Astrocyte (in vitro differentiated cells and primary cell): ENCODE results near the gene DCST2. TPM values are rescaled to one million over a fixed set of nuclear protein-coding genes. Genes with fewer than 3 reads are reported as not detected.

Experiments used
- DNase-seq: peaks from one replicate; pipeline ENCODE4 v3.0.0-alpha.2; 2010; ENCODE audit warnings: low read depth
- FAIRE-seq: peaks from 2 replicates; lab custom pipeline; 2011; peaks lifted over from hg19 to GRCh38; lab: Jason Lieb, UNC
- H2AFZ ChIP-seq: 2 replicates; pipeline ENCODE4 v1.6.0; 2012; ENCODE audit warnings: low read depth, low read length, inconsistent platforms
- H3K27ac ChIP-seq: 2 replicates; pipeline ENCODE4 v1.5.1; 2011; ENCODE audit warnings: low read depth, low read length, inconsistent platforms
- H3K27me3 ChIP-seq: 2 replicates; pipeline ENCODE4 v1.6.0; 2011; ENCODE audit warnings: low read length, inconsistent platforms; ENCODE audit not compliant: insufficient read depth
- H3K36me3 ChIP-seq: 2 replicates; pipeline ENCODE4 v1.5.1; 2011; ENCODE audit warnings: low read length, inconsistent platforms; ENCODE audit not compliant: insufficient read depth
- H3K4me1 ChIP-seq: 2 replicates; pipeline ENCODE4 v1.5.1; 2011; ENCODE audit warnings: low read length, inconsistent platforms; ENCODE audit not compliant: insufficient read depth
- H3K4me2 ChIP-seq: 2 replicates; pipeline ENCODE4 v1.6.0; 2012; ENCODE audit warnings: low read length, inconsistent platforms
- H3K4me3 ChIP-seq: 2 replicates; pipeline ENCODE4 v1.5.1; 2011; ENCODE audit warnings: low read depth, mild to moderate bottlenecking, low read length, inconsistent platforms; ENCODE audit not compliant: insufficient read depth
- H3K79me2 ChIP-seq: 2 replicates; pipeline ENCODE4 v1.6.0; 2012; ENCODE audit warnings: mild to moderate bottlenecking, low read length, inconsistent platforms; ENCODE audit not compliant: insufficient read depth
- H3K9ac ChIP-seq: 2 replicates; pipeline ENCODE4 v1.6.0; 2012; ENCODE audit warnings: mild to moderate bottlenecking, low read length, inconsistent platforms
- H3K9me3 ChIP-seq: 2 replicates; pipeline ENCODE4 v1.5.1; 2012; ENCODE audit warnings: low read depth, mild to moderate bottlenecking, low read length, inconsistent platforms; ENCODE audit not compliant: insufficient read depth
- H4K20me1 ChIP-seq: 2 replicates; pipeline ENCODE4 v1.6.0; 2012; ENCODE audit warnings: low read length, inconsistent platforms; ENCODE audit not compliant: insufficient read depth
- H3K27ac Mint-ChIP-seq: one replicate; pipeline ENCODE4 v1.8.0; 2021; ENCODE audit warnings: mild to moderate bottlenecking, mixed read lengths; ENCODE audit not compliant: unreplicated experiment
- H3K27me3 Mint-ChIP-seq: one replicate; pipeline ENCODE4 v1.8.0; 2021; ENCODE audit warnings: low read depth, mixed read lengths; ENCODE audit not compliant: unreplicated experiment
- H3K36me3 Mint-ChIP-seq: one replicate; pipeline ENCODE4 v1.8.0; 2021; ENCODE audit warnings: low read depth, mixed read lengths; ENCODE audit not compliant: unreplicated experiment
- H3K4me1 Mint-ChIP-seq: one replicate; pipeline ENCODE4 v1.8.0; 2021; ENCODE audit warnings: low read depth, mixed read lengths; ENCODE audit not compliant: unreplicated experiment
- H3K4me3 Mint-ChIP-seq: one replicate; pipeline ENCODE4 v1.8.0; 2021; ENCODE audit warnings: mild to moderate bottlenecking, moderate library complexity, mixed read lengths; ENCODE audit not compliant: unreplicated experiment
- H3K9me3 Mint-ChIP-seq: one replicate; pipeline ENCODE4 v1.8.0; 2021; ENCODE audit warnings: mild to moderate bottlenecking, mixed read lengths; ENCODE audit not compliant: unreplicated experiment
- CTCF ChIP-seq: IDR thresholded peaks from 2 replicates; pipeline ENCODE4 v1.5.1; 2011; ENCODE audit warnings: low read depth, mild to moderate bottlenecking, inconsistent platforms, low read length, moderate library complexity; ENCODE audit not compliant: insufficient read depth
- EZH2 ChIP-seq: IDR thresholded peaks from 2 replicates; pipeline ENCODE4 v1.6.1; 2012; ENCODE audit warnings: mild to moderate bottlenecking, low read length, inconsistent platforms; ENCODE audit not compliant: insufficient read depth
- total RNA-seq: library from RNA; stranded (reverse); gene quantifications from 2 replicates; pipeline ENCODE4 v1.2.1, GENCODE V29; 2021

Gene DCST2
- total RNA-seq, 1 donor from 2014 or later = 0.34 TPM

- no peak for FAIRE-seq
Observed at GRCh38 chr1:155006601-155007101, 26.9 kb downstream of the DCST2 start.

GRCh38 chr1:155005076-155006011, 28.2 kb downstream of the DCST2 start:
- FAIRE-seq (no peak), DNase-seq (no peak)
- H3K27me3 Mint-ChIP-seq = no peaks in the 10 kb centered on the region
- peaks cover 20% of the 10 kb centered on the region for H3K4me1 ChIP-seq
- no peak overlapping the region for H3K4me3 ChIP-seq
- H3K27me3 ChIP-seq = no peaks in the 10 kb centered on the region
- H3K27ac ChIP-seq = no peak overlapping the region
- peaks cover 10% of the 10 kb centered on the region for H3K4me1 Mint-ChIP-seq
- peak overlapping the region; percentile 57 for H3K4me3 Mint-ChIP-seq
- peaks cover 53% of the 10 kb centered on the region for H3K79me2 ChIP-seq
- H3K36me3 Mint-ChIP-seq = peaks cover 6% of the 10 kb centered on the region
- H3K9me3 ChIP-seq = no peaks in the 10 kb centered on the region
- H3K9ac ChIP-seq = peak overlapping the region; percentile 86
- H3K36me3 ChIP-seq = no peaks in the 10 kb centered on the region
- H2AFZ ChIP-seq = no peak overlapping the region
- H4K20me1 ChIP-seq = peaks cover 40% of the 10 kb centered on the region
- H3K4me2 ChIP-seq = peak overlapping the region; percentile 93
- no peaks in the 10 kb centered on the region for H3K9me3 Mint-ChIP-seq
- H3K27ac Mint-ChIP-seq = peak overlapping the region; percentile 53
- TF ChIP-seq CTCF (no peak), EZH2 (no peak)

More at GRCh38 chr1:155006601-155007101, 26.9 kb downstream of the DCST2 start:
- no peak overlapping the region for H3K4me3 Mint-ChIP-seq
- Histone ChIP-seq H3K4me1 (peaks cover 15% of the 10 kb centered on the region), H3K4me3 (no peak overlapping the region), H3K36me3 (no peaks in the 10 kb centered on the region), H2AFZ (no peak overlapping the region), H3K27me3 (no peaks in the 10 kb centered on the region), H3K4me2 (no peak overlapping the region), H3K79me2 (peaks cover 53% of the 10 kb centered on the region), H3K9me3 (no peaks in the 10 kb centered on the region), H3K27ac (no peak overlapping the region), H4K20me1 (peaks cover 45% of the 10 kb centered on the region), H3K9ac (no peak overlapping the region)
- peak overlapping the region; percentile 42 for H3K27ac Mint-ChIP-seq
- H3K9me3 Mint-ChIP-seq = no peaks in the 10 kb centered on the region
- peaks cover 6% of the 10 kb centered on the region for H3K36me3 Mint-ChIP-seq
- no peaks in the 10 kb centered on the region for H3K27me3 Mint-ChIP-seq
- peaks cover 10% of the 10 kb centered on the region for H3K4me1 Mint-ChIP-seq
- TF ChIP-seq CTCF (no peak), EZH2 (no peak)
- no peak for DNase-seq
